ENCODE results near the gene ERVV-1.

DNA sequence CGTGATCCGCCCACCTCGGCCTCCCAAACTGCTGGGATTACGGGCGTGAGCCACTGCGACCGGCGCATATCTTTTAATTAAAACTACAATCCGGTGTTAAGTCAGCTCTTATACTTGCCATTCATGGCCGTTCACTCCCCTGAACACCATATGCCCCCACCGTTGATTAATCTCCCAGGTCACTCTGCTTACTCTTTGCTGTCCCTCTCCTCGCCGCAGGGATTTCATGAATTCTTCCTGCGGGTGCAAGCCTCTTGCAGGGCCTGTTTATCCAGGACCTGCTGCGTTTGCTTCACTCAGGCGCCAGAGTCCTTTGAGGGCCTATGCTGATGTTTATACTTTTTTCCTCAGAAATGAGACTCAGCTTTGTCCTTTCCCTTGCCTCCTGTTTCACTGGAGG, 31.8 kb downstream of the ERVV-1 start:
- TF ChIP-seq, protein P1, sequence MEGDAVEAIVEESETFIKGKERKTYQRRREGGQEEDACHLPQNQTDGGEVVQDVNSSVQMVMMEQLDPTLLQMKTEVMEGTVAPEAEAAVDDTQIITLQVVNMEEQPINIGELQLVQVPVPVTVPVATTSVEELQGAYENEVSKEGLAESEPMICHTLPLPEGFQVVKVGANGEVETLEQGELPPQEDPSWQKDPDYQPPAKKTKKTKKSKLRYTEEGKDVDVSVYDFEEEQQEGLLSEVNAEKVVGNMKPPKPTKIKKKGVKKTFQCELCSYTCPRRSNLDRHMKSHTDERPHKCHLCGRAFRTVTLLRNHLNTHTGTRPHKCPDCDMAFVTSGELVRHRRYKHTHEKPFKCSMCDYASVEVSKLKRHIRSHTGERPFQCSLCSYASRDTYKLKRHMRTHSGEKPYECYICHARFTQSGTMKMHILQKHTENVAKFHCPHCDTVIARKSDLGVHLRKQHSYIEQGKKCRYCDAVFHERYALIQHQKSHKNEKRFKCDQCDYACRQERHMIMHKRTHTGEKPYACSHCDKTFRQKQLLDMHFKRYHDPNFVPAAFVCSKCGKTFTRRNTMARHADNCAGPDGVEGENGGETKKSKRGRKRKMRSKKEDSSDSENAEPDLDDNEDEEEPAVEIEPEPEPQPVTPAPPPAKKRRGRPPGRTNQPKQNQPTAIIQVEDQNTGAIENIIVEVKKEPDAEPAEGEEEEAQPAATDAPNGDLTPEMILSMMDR (IDR thresholded peaks at IDR 0.05): no peak
- no peak for TF ChIP-seq POLR2A (IDR thresholded peaks at IDR 0.05)

Measured in breast epithelium (tissue), 3 donors.